SK-N-SH (cell line): ENCODE results near the gene MAP2K5. TPM values are rescaled to one million over a fixed set of nuclear protein-coding genes. Genes with fewer than 3 reads are reported as not detected.

Experiments used
- CTCF ChIA-PET: fragments of 300-600, 350-600 bp; formaldehyde crosslinking; extraction: SDS; loops from one replicate; lab custom pipeline; 2021; lab: Yijun Ruan, JAX
- POLR2A ChIA-PET: fragments of 350-600 bp; sonication (Branson Sonifier 250); formaldehyde crosslinking; extraction: SDS; loops from one replicate; lab custom pipeline; 2020; ENCODE audit warnings: antibody characterized with exemption, inconsistent platforms; lab: Yijun Ruan, JAX
- DNase-seq: peaks from one replicate; pipeline ENCODE4 v3.0.0; 2012
- H2AFZ ChIP-seq: fragments of 200-600 bp; sonication (generic); 2 replicates; pipeline ENCODE4 v1.8.1; 2016; ENCODE audit warnings: antibody characterized with exemption, mild to moderate bottlenecking, low read depth
- H3F3A ChIP-seq: fragments of 200-600 bp; sonication (generic); replicated peaks from 2 replicates; pipeline ENCODE3; 2016; ENCODE audit warnings: antibody characterized with exemption, mild to moderate bottlenecking; ENCODE audit not compliant: insufficient read depth
- H3K27ac ChIP-seq, 2 experiments: fragments of 200-500 bp in 1 of 2; fragments of 200-600 bp in 1 of 2; sonication (Bioruptor generic) in 1 of 2; sonication (generic), shearing (Covaris generic) in 1 of 2; 2 replicates each; pipeline versions ENCODE4 v1.5.1 to v1.6.1; 2014 to 2016; ENCODE audit warnings: low read depth in 2 of 2, inconsistent platforms in 1 of 2, low read length in 1 of 2, mild to moderate bottlenecking in 1 of 2, mixed read lengths in 1 of 2
- H3K27me3 ChIP-seq: fragments of 200-600 bp; sonication (generic), shearing (Covaris generic); 2 replicates; pipeline ENCODE4 v1.6.1; 2016; ENCODE audit warnings: mixed run types; ENCODE audit not compliant: insufficient read depth
- H3K36me3 ChIP-seq, 2 experiments: fragments of 200-500 bp in 1 of 2; fragments of 200-600 bp in 1 of 2; sonication (Bioruptor generic) in 1 of 2; sonication (generic) in 1 of 2; replicated peaks in 1 of 2; 2 replicates each; pipeline versions ENCODE3 to v1.5.1; 2014 to 2016; ENCODE audit warnings: low read length in 1 of 2, mild to moderate bottlenecking in 1 of 2; ENCODE audit not compliant: insufficient read depth in 2 of 2, control insufficient read depth in 1 of 2
- H3K4me1 ChIP-seq, 2 experiments: fragments of 200-500 bp in 1 of 2; fragments of 200-600 bp in 1 of 2; sonication (Bioruptor generic) in 1 of 2; sonication (generic), shearing (Covaris generic) in 1 of 2; 2 replicates each; pipeline versions ENCODE4 v1.5.1 to v1.6.1; 2014 to 2016; ENCODE audit warnings: low read depth in 1 of 2, low read length in 1 of 2, mixed run types in 1 of 2; ENCODE audit not compliant: insufficient read depth in 2 of 2, control insufficient read depth in 1 of 2
- H3K4me2 ChIP-seq: fragments of 200-600 bp; sonication (generic), shearing (Covaris generic); 2 replicates; pipeline ENCODE4 v1.6.1; 2017; ENCODE audit warnings: mixed run types
- H3K4me3 ChIP-seq, 2 experiments: fragments of 200-500 bp in 1 of 2; fragments of 200-600 bp in 1 of 2; sonication (Bioruptor generic) in 1 of 2; sonication (generic), shearing (Covaris generic) in 1 of 2; 2 replicates each; pipeline versions ENCODE4 v1.5.1 to v1.8.1; 2014 to 2016; ENCODE audit warnings: low read depth in 2 of 2, inconsistent platforms in 1 of 2, low read length in 1 of 2, mild to moderate bottlenecking in 1 of 2, mixed read lengths in 1 of 2, moderate library complexity in 1 of 2
- H3K79me2 ChIP-seq: fragments of 200-600 bp; sonication (generic); 2 replicates; pipeline ENCODE4 v1.8.1; 2017; ENCODE audit warnings: mild to moderate bottlenecking; ENCODE audit not compliant: insufficient read depth
- H3K9ac ChIP-seq: fragments of 200-600 bp; sonication (generic); 2 replicates; pipeline ENCODE4 v1.6.1; 2017; ENCODE audit warnings: mixed run types
- H3K9me2 ChIP-seq: fragments of 200-600 bp; sonication (generic); 2 replicates; pipeline ENCODE4 v1.6.1; 2017; ENCODE audit warnings: mixed run types
- H3K9me3 ChIP-seq: fragments of 200-600 bp; sonication (generic); 2 replicates; pipeline ENCODE4 v1.6.1; 2017; ENCODE audit warnings: mixed run types, mild to moderate bottlenecking, moderate library complexity
- H4K20me1 ChIP-seq: fragments of 200-600 bp; sonication (generic); 2 replicates; pipeline ENCODE4 v1.6.1; 2017; ENCODE audit warnings: mild to moderate bottlenecking, mixed run types; ENCODE audit not compliant: insufficient read depth
- CHD2 ChIP-seq: fragments of 150-350 bp; IDR thresholded peaks from 2 replicates; pipeline ENCODE4 v1.6.1; 2018; ENCODE audit warnings: low read length; ENCODE audit not compliant: partially characterized antibody
- ELF1 ChIP-seq: IDR thresholded peaks from 2 replicates; pipeline ENCODE4 v1.4.0; 2012
- MXI1 ChIP-seq: IDR thresholded peaks from 2 replicates; pipeline ENCODE4 v1.6.1; 2012; ENCODE audit warnings: mild to moderate bottlenecking, low read depth, low read length, improper control_type of control experiment
- WGBS: methylation state at CpG from one replicate; pipeline ENCODE4 v1.1.6; 2017; ENCODE audit warnings: low lambda C conversion rate; 5-methylcytosine and 5-hydroxymethylcytosine counted together
- polyA plus RNA-seq, 3 experiments: library from polyadenylated mRNA; depleted of rRNA; stranded (reverse); fragments of >200 nt; gene quantifications; 2 replicates each; pipeline ENCODE4 v1.2.3, GENCODE V29; 2012
- TF ChIP-seq, protein P1 (sequence below): fragments of 150-350 bp; IDR thresholded peaks from 2 replicates; pipeline ENCODE4 v1.6.1; 2016; ENCODE audit warnings: mild to moderate bottlenecking, low read depth, low read length
- TF ChIP-seq, protein P2 (sequence below): IDR thresholded peaks from 2 replicates; pipeline ENCODE4 v1.4.0; 2012; ENCODE audit warnings: low read depth, borderline replicate concordance
- TF ChIP-seq, protein P3 (sequence below): IDR thresholded peaks from 2 replicates; pipeline ENCODE4 v1.6.1; 2012; ENCODE audit warnings: mild to moderate bottlenecking, low read depth, low read length, moderate library complexity
- TF ChIP-seq, protein P4 (sequence below): IDR thresholded peaks from 2 replicates; pipeline ENCODE4; 2012

MAP2K5 gene
- polyA plus RNA-seq, 1 of the 3 experiments (the other 2 are of a cell fraction) = 6.2 TPM

DNA sequence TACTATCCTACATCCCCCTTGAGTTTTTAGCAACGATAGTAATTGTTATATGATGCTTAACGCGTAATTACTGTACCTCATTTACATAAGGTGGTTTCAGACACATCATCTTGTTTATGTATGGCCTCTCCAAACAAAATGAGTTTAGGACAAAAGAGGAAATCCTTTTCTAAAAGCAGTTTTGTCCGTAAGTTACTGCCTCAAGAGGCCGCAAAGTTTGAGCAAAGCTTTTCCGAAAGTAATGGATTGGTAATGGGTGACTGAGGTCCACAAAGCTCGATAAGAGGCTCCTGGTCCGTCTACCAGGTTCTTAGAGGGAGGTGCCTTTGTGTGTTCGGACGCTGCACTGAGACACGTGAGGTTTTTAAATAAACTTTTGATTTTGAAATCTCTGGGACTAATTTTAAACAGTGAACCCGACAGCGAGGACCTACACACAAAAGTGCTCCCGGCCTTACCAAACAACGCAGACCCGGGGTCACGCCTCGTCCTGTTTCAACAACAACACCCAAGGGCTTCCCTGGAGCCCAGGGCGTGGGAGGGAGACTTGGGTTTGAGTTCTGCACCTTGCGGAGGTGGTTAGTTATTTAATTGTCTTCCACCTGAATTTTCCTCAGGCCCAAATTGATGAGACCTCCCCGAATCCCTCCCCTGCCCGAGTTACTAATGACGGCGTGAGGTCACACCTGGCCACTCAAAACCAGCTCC, 22.0 kb upstream of the MAP2K5 start:
- no peak for DNase-seq
- Histone ChIP-seq H3K9me2 (no peaks in the 10 kb centered on the region), H3K27me3 (no peaks in the 10 kb centered on the region), H3K4me3 (peak overlapping the region; percentile 82), H3K79me2 (peaks cover 41% of the 10 kb centered on the region), H3K36me3 (no peaks in the 10 kb centered on the region), H3K4me1 (peaks cover 12 to 20% of the 10 kb centered on the region in 2 experiments; a peak in 3 of 4 replicates), H3F3A (peaks cover 12% of the 10 kb centered on the region), H3K4me2 (peak overlapping the region; percentile 90), H4K20me1 (no peaks in the 10 kb centered on the region), H2AFZ (peak overlapping the region; percentile 92), H3K9ac (peak overlapping the region; percentile 52; the same call in 1 of the 2 replicates), H3K27ac (peak overlapping the region; percentile 90 to 93), H3K9me3 (no peaks in the 10 kb centered on the region)
- no peak for TF ChIP-seq ELF1
- peak; percentile 32 for TF ChIP-seq CHD2
- TF ChIP-seq, protein P1, sequence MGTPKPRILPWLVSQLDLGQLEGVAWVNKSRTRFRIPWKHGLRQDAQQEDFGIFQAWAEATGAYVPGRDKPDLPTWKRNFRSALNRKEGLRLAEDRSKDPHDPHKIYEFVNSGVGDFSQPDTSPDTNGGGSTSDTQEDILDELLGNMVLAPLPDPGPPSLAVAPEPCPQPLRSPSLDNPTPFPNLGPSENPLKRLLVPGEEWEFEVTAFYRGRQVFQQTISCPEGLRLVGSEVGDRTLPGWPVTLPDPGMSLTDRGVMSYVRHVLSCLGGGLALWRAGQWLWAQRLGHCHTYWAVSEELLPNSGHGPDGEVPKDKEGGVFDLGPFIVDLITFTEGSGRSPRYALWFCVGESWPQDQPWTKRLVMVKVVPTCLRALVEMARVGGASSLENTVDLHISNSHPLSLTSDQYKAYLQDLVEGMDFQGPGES = no peak
- no peak for TF ChIP-seq MXI1
- TF ChIP-seq, protein P2, sequence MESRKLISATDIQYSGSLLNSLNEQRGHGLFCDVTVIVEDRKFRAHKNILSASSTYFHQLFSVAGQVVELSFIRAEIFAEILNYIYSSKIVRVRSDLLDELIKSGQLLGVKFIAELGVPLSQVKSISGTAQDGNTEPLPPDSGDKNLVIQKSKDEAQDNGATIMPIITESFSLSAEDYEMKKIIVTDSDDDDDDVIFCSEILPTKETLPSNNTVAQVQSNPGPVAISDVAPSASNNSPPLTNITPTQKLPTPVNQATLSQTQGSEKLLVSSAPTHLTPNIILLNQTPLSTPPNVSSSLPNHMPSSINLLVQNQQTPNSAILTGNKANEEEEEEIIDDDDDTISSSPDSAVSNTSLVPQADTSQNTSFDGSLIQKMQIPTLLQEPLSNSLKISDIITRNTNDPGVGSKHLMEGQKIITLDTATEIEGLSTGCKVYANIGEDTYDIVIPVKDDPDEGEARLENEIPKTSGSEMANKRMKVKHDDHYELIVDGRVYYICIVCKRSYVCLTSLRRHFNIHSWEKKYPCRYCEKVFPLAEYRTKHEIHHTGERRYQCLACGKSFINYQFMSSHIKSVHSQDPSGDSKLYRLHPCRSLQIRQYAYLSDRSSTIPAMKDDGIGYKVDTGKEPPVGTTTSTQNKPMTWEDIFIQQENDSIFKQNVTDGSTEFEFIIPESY = no peak
- TF ChIP-seq, protein P3, sequence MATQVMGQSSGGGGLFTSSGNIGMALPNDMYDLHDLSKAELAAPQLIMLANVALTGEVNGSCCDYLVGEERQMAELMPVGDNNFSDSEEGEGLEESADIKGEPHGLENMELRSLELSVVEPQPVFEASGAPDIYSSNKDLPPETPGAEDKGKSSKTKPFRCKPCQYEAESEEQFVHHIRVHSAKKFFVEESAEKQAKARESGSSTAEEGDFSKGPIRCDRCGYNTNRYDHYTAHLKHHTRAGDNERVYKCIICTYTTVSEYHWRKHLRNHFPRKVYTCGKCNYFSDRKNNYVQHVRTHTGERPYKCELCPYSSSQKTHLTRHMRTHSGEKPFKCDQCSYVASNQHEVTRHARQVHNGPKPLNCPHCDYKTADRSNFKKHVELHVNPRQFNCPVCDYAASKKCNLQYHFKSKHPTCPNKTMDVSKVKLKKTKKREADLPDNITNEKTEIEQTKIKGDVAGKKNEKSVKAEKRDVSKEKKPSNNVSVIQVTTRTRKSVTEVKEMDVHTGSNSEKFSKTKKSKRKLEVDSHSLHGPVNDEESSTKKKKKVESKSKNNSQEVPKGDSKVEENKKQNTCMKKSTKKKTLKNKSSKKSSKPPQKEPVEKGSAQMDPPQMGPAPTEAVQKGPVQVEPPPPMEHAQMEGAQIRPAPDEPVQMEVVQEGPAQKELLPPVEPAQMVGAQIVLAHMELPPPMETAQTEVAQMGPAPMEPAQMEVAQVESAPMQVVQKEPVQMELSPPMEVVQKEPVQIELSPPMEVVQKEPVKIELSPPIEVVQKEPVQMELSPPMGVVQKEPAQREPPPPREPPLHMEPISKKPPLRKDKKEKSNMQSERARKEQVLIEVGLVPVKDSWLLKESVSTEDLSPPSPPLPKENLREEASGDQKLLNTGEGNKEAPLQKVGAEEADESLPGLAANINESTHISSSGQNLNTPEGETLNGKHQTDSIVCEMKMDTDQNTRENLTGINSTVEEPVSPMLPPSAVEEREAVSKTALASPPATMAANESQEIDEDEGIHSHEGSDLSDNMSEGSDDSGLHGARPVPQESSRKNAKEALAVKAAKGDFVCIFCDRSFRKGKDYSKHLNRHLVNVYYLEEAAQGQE = no peak
- TF ChIP-seq, protein P4, sequence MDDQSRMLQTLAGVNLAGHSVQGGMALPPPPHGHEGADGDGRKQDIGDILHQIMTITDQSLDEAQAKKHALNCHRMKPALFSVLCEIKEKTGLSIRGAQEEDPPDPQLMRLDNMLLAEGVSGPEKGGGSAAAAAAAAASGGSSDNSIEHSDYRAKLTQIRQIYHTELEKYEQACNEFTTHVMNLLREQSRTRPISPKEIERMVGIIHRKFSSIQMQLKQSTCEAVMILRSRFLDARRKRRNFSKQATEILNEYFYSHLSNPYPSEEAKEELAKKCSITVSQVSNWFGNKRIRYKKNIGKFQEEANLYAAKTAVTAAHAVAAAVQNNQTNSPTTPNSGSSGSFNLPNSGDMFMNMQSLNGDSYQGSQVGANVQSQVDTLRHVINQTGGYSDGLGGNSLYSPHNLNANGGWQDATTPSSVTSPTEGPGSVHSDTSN = no peak
- WGBS = 32% methylated on average over 23 of the region's 24 CpGs
- ChIA-PET CTCF (interaction anchor here (1.2 to 1.8 kb wide), 2 partner anchors 93 to 574 kb away, joined by 3 to 5 read pairs; no protein-coding TSS in a partner anchor), POLR2A (interaction anchor here (0.6 to 1.6 kb wide), 5 partner anchors 19 to 313 kb away, joined by 3 to 5 read pairs (median 3); partner anchors contain the start of gene MAP2K5)
